Bone marrow (tissue), 2 donors: Measurements from ENCODE around the gene NACC2.
"Not testable (repeated sequence)": the region's sequence is repeated elsewhere in the genome, so short reads cannot be mapped to it uniquely, and the experiment has no call there.

Experiments
- DNase-seq, 2 donors: peaks; one replicate each; lab custom pipeline; 2025; lab: John Stamatoyannopoulos, UW

The NACC2 gene

DNA sequence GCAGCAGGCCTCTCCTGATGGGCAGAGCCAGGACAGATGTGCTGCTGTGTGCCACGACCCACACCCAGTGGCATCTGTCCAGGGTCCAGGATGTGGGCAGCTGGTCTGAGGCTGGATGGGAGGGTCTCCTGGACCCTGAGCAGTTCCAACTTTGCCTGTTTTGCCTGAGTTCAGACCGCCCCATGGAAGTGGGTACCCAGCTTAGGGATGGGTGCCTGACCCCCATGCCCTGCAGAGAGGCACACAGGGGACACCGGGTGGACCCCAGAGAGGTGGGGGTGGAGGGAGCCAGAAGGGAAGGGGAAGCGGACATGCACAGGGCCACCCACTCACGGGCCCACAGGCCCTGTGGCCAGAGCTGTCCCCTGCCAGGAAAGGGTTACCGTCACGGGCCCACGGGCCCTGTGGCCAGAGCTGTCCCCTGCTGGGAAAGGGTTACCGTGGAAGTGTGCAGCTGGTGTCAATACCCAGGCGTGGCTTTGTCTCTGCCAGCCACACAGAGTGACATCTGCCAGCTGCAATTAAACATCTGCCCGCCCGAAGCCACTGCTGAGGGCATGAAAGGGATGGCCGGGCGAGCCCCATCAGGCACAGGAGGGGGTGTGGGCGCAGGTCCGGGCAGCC lies 50.0 kb downstream of the NACC2 start:
- no peak for DNase-seq

DNA sequence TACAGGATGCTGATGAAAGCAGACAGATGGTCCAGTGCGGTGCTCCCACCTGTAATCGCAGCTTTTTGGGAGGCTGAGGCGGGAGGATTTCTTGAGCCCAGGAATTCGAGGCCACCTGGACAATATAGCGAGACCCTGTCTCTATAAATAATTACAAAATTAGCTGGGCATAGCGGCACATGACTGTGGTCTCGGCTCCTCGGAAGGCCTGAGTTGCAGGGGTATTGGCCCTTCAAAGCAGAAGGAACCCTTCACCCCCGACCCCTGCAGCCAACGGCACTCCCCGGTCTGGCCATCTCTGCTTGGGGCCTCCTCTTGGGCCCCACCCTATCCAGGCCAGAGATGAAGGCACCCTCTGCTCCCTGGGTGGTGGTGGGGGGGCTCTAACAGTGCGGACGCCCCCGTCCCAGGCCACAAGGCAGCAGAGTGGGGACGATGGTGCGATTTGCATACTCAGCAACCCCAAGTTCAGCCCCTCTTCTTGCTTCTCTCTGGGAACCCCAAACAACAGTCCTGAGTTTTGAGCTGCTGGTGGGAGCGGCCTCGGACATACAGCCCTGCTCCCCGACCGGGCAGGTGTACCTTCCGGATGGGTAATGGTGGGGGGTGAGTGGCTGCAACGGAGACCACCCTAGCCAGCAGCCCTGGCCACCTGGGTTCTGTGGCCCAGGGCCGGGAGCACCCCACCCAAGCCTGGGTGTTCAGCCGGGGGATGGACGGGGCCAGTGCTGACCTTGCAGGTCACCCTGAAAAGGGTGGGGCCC lies 50.7 kb downstream of the NACC2 start:
- no peak for DNase-seq

- no peak for DNase-seq
Observed at GRCh38 chr9:136043441-136043991, 51.6 kb downstream of the NACC2 start.

DNA sequence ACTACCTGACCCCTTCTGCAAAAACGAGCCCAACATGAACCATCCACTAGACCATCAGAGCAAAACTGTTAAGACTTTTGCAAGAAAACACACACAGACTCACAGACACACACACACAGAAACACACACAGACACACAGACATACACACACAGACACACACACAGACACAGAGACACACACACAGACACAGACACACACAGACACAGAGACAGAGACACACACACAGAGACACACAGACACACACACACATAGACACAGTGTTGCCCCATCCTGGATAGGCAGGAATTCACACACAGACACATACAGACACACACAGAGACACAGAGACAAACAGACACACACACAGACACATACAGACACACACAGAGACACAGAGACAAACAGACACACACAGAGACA lies 52.5 kb downstream of the NACC2 start:
- DNase-seq, result no peak

GRCh38 chr9:136040848-136041247 lies 54.2 kb downstream of the NACC2 start:
- DNase-seq, result not testable (repeated sequence)

DNA sequence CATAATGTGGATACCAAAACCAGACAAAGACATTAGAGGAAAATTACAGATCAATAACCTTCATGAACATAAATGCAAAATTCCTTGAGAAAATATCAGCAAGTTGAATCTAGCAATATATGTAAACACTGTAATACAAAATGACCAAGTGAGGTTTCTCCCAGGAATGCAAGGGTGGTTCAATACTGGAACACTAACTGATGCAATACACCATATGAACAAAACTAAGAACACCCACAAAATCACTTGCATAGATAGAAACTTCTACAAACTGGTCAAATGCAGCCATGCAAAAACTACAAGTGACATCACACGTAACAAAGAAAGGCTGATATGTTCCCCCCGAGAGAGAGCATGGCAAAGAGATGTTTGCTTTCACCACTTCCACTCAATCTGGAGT lies 55.6 kb downstream of the NACC2 start:
- DNase-seq, result no peak

DNA sequence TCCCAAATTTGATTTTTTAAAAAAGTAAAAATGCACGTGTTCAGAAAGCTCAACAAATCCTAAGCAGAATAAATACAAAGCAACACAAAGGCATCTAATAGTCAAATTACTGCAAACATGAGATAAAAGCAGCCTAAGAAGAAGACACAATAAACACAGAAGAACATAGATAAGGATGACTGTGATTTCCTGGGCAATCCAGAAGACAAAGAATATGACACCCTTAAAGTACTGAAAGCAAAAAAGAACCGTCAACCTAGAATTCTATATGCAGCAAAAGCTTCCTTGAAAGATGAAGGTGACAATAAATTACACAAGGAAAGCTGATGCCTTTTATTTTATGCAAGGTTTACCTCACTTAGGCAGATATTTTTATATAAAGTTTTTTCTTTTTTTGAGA lies 58.2 kb downstream of the NACC2 start:
- no peak for DNase-seq

- DNase-seq, result no peak
Observed at GRCh38 chr9:136036050-136036449, 59.0 kb downstream of the NACC2 start.

- DNase-seq, result no peak
Observed at GRCh38 chr9:136031741-136032730, 63.1 kb downstream of the NACC2 start.

- DNase-seq, result no peak
Observed at GRCh38 chr9:136031094-136031493, 64.0 kb downstream of the NACC2 start.

GRCh38 chr9:136029556-136029955 lies 65.5 kb downstream of the NACC2 start:
- DNase-seq, result no peak

DNA sequence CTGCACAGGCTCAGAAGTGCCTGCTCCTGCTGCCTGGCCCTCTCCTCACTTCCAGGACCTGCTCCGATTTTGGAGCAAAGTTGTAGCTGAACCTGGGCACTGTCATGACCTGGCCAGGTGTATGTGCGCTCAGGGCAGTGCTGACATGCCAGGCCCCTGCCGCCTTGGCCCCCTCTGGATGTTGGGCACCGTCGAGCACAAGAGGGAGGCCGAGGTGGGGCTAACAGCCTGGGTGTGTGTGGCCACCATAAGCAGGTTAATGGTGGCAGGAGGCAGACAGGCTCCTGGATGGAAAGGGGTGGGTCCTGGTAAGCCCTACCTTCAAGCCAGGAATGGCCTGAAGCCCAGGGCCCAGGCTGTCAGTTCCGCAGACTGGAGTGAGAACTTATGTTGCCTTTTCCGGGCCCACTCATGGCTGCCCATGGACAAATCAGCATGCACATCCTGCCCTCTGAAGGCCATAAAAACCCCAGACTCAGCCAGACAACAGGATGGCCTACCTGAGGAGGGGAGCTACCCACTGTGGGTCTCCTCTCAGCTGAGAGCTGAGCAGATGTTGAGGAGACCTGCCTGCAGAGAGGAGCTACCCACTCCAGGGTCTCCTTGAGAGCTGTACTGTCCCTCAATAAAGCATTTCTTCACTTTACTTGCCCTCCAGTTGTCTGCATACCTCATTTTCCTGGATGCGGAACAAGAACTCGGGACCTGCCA lies 66.2 kb downstream of the NACC2 start:
- no peak for DNase-seq

- not testable (repeated sequence) for DNase-seq
Observed at GRCh38 chr9:136026943-136027289, 68.2 kb downstream of the NACC2 start.

DNA sequence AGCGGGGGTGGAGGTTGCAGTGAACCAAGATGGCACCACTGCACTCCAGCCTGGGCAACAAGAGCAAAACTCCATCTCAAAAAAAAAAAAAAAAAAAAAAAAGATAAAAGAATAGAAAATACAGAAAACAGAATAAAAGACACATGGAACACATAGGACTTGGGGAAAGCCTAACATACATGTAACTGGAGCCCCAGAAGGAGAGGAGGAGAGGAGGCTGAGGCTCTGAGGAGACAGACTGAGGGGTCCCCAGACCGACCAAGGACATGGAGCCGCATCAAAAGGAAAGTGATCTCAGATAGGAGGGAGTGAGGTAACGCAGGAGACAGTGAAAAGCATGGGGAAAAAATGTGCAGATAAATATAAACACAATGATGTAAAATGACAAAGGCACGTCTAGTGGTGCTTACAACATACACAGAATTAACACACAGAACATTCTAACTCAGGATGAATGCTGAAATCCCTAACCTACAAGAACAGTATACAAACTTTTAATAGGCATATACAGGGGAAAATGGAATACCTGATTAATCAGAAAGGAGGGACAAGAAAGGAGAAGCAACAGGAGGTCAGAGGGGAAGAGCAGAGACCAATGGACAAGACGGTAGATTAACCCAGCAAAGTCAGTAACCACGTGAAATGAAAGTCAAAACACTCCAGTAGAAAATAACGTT lies 68.7 kb downstream of the NACC2 start:
- DNase-seq, result no peak

DNA sequence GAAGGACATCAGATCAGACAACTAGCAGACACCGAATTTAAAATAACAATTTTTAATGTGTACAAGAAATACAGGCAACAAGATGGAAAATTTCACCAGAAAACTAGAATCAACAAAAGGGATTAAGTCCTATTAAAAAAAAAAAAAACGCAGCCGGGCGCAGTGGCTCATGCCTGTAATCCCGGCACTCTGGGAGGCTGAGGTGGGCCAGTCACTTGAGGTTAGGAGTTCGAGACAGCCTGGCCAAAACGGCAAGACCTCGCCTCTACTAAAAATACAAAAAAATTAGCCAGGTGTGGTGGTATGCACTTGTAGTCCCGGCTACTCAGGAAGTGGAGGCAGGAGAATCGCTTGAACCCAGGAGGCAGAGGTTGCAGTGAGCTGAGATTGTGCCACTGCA lies 69.6 kb downstream of the NACC2 start:
- DNase-seq, result no peak

DNA sequence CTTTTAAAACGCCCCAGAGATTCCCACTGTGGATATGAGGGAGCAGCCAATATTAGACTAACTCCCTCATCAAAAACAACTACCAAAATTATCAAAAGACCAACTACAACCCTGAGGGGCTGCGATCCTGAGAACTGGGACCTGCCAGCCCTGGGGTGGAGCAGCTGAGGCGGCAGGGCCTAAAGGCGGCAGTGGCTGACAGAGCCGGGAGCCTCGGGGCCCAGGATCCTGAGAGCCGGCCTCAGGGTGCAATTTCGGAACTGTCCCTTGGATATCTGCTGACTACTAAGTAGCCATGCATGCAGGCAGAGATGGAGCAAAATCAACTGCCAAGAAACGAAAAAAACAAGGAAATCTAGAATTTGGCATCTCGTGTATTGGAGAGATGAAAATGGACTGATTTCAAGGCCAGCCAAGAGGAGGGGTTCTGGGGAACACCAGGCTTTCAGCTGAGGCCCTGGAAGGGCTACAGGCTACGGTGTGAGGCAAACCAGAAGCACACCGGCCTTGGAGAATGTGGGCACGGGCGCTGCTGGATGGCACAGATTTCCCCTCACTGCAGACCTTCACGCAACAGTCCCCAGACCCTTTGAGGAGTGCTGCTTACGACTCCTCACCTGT lies 70.3 kb downstream of the NACC2 start:
- no peak for DNase-seq

DNA sequence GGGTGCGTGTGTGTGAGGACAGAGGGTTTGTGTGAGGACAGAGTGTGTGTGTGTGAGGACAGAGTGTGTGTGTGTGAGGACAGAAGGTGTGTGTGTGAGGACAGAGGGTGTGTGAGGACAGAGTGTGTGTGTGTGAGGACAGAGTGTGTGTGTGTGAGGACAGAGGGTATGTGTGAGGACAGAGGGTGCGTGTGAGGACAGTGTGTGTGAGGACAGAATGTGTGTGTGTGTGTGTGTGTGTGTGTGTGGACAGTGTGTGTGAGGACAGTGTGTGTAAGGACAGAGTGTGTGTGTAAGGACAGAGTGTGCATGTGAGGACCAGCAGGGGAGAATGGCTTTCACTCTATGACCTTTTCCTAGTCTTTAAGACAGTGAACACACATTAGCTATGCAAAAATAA lies 70.8 kb downstream of the NACC2 start:
- DNase-seq, result no peak

DNA sequence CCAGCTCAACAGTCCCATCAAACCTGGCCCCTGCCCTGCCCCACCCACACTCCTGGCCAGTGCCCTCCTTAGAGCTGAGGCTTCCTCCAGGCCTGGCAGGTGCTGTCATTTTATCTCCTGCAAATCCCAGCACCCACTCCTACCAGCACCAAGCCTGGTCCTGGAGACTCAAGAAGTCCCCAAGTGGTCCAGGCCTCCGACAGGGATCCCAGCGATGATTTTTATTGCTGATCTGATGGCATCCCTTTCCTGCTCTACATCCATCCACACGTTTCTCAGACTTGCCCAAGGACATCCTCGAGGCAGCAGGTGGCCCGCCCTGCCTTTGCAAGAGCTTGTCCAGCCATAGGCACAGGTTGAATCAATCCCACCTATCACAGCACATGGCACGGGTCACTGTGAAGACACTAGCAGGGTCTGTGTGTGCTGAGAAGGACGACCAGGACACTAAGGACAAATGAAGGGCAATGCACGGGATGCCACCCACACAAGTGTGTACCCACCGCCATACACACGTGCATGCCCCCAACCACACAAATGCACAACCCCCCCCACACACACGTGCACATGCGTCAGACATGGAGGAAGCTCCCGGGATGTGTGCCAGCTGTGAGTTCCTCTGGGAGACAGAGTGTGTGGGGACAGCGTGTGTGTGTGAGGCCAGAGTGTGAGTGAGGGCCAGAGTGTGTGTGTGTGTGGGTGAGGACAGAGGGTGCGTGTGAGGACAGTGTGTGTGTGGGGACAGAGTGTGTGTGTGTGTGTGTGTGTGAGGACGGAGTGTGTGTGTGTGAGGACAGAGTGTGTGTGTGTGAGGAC lies 71.5 kb downstream of the NACC2 start:
- DNase-seq, result no peak

DNA sequence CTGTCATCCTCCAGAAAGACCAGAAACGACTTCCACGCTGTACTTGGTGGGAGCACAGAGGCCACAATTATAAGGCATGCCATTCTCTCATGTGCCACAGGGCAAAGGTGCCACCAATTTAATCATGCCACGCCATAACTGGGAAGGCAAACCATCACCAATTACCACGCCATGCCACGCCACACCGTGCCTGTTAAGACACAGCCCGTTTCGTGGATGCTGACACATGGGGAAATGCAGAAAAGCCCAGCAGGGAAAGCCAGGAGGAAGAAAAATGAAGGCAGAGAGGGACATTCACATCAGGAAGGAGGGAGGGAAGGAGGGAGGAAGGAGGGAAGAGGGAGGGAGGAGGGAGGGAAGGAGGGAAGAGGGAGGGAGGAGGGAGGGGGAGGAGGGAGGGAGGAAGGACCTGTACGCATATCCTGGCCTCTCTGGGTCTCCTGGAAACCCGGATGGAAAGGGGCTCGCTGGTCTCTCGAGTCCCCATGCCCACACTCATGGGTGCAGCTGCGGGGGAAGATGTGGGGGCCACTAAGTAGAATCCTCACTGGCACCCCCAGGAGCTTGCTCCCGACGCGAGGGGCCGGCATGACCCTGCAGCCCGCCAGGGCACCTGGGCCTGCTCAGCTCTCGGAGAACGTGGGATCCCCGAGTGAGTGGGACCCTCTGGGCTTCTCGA lies 72.2 kb downstream of the NACC2 start:
- no peak for DNase-seq
